ENCODE measurements around the gene DIAPH3. TPM values are rescaled to one million over a fixed set of nuclear protein-coding genes. Genes with fewer than 3 reads are reported as not detected.

Gene DIAPH3
- total and polyA plus RNA-seq, 2 of the 8 experiments (the other 6 are each of a cell fraction or from before 2014, with no cell fraction given) = 8.0 to 30.8 TPM

- TF ChIP-seq CEBPB (IDR thresholded peaks at IDR 0.05; ENCODE audit: low read depth, low read length) = no peak
- TF ChIP-seq RAD21 (IDR thresholded peaks at IDR 0.05 in 1 of 2, conservative IDR thresholded peaks at IDR 0.05 in 1 of 2; ENCODE audit: low read depth in 2 of 2, low read length in 2 of 2) = no peak
- TF ChIP-seq CTCF (IDR thresholded peaks at IDR 0.05; ENCODE audit: control extremely low read depth in 1 of 3, insufficient read depth in 1 of 3, low read depth in 1 of 3, low read length in 3 of 3) = no peak
These were observed 528.1 kb downstream of the DIAPH3 start (continued) for GRCh38 chr13:59635589-59635988.

All from H1 (cell line).